ENCODE measurements around the gene CPN2.

The CPN2 gene

DNA sequence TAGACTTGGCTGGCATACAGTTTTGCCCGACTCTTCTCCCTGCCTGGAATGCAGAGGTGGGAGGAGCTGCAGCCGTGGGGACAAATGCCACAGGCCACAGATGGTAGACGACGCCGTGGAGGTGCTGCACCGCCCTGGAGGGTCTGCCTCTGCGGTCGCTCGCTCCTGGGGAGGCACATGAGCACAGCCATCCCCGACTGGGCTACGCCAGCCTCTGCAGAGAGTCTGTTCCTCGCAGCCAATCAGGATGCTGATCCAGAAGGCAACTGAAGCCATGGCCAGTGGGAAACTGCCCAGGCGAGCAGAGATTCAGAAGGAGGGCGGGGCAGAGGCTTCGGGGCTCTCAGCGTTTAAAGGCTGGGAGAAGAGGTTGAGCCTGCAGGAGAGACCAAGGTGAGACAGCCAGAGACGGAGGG, 30.3 kb upstream of the CPN2 start:
- no peak for DNase-seq (ENCODE audit: low read depth in 2 of 2, low spot score in 1 of 2)

DNA sequence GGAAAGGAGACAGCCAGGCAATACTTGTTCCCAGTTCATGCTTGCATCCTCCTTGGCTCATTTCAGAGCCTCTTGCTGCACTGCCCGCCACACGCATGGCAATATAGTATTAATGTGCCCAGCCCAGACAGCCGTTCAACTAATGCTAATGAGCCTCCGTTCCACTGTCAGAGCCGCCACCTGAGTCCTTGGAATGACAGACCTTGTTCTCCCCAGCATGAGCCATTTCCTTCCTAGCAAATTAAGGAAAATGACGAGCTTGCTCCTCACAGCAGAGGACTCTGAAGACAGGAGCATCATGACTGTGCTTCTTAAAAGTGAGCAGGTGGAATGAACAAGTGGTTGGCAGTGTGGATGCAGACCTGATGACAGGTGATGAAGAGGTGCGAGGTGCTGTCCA, 29.2 kb upstream of the CPN2 start:
- no peak for DNase-seq (ENCODE audit: low read depth in 2 of 2, low spot score in 1 of 2)

DNA sequence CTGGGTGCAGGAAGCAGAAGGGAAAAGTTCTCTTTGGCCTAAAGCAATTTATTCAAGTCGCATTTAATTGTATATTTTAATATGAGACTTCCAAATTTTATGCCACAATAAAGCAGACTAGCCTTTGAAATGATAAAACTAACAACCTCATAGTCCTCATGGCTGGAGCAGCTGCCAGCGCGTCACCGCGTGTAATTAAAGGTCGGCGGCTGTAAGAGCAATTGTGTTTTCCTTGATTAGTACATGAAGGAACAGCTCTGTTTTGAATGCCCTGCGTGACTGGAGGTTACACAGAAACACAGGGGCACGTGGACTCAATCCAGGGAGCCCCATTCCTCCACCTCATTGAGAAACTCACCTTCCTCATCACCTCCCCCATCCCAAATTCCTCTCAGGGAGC, 28.5 kb upstream of the CPN2 start:
- DNase-seq (ENCODE audit: low read depth in 2 of 2, low spot score in 1 of 2): no peak

DNA sequence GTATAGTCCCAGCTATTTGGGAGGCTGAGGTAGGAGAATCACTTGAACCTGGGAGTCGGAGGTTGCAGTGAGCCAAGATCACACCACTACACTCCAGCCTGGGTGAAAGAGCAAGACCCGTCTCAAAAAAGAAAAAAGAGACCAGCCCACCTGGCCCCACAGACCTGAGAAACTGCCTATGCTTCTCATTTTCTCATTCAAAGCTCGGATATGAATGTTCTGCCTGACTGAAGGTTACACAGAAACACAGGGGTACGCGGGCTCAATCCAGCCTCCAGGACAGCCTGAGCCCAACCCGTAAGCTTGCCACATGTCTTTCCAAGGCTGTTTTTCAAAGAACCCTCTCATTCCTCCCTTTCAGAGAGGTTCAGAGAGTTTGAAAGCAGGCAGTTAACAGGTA, 28.1 kb upstream of the CPN2 start:
- DNase-seq (ENCODE audit: low read depth in 2 of 2, low spot score in 1 of 2): no peak

DNA sequence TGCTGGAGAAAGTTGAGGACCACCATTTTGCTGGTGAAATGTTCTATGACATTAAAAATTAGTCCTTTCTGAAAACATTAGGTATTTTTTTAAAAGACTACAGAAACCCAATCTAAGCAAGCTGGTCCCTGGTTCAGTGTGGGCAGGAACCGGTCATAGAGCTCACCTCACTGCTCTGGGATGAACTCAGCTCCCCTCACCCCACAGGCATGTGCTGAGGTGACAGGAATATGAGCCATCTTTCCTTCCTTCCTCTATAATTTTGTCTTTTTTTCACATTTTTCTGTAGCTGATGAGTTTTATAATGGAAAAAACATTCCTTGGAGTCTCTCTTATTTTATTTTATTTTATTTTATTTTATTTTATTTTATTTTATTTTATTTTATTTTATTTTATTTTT, 26.6 kb upstream of the CPN2 start:
- no peak for DNase-seq (ENCODE audit: low read depth in 2 of 2, low spot score in 1 of 2)

DNA sequence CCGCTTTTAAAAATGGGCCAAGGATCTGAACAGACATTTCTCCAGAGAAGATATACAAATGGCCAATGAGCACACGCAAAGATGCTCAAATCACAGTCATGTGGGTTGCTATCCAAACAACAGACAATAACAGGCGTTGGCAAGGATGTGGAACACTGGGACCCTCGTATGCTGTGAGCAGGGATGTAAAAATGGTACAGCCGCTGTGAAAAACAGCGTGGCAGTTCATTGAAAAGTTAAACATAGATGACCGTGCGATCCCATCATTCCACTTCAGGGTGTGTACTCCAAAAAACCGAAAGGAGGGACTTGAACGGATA, 25.1 kb upstream of the CPN2 start:
- no peak for DNase-seq (ENCODE audit: low read depth in 2 of 2, low spot score in 1 of 2)

DNA sequence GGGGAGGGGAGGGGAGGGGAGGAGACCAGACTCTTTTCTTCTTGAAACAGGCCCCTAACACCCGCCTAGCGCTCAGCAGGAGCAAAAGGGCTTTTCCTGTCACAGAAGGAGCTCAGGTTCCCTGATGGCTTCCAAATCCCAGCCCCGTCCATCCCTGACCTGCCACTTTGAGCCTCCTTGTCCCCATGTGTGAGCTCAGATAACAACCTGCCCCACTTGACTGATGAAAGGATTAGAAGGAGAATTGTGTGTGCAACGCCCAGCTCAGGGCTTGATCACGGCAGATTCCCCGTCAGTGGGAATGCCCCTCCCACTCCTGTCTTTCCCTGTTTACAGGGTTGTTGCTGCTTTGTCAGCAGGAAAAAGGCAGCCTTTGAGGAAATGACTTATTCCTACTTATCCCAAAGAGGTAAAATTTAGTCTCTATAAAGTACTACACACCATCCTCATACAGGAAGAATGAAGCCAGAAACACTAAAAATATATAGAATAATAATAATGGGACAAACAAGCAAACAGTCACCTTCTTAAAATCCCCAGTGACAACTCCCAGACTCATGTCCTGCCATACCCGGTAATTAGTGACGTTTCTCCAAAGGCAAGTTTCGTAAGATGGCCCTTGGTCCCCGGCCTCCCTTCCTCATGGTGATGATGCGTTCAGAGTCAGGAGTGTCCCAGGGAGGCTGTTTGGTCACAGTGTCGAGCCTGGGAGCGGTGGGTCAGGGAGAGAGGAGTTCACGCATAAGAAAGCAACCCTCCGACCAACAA, 24.5 kb upstream of the CPN2 start:
- no peak for DNase-seq (ENCODE audit: low read depth in 2 of 2, low spot score in 1 of 2)

DNA sequence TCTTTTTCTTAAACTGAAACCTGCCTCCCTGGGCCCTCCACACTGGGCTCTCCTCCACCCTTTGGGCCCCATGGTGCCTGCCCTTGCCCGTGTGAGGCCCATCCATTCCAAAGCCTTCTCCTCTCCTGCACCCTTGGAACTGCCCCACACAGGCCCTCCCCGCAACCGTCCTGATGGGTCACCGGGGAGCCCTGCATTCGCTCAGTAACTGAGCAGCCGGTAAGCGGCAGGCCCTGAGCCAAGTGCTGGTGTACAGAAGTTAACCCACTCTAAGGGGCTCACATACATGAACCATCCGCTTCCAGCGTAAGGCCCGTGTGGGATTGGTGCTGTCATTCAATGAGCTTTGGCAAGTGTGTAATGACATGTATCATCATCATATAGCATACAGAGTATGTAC, 23.8 kb upstream of the CPN2 start:
- DNase-seq (ENCODE audit: low read depth in 2 of 2, low spot score in 1 of 2): no peak

DNA sequence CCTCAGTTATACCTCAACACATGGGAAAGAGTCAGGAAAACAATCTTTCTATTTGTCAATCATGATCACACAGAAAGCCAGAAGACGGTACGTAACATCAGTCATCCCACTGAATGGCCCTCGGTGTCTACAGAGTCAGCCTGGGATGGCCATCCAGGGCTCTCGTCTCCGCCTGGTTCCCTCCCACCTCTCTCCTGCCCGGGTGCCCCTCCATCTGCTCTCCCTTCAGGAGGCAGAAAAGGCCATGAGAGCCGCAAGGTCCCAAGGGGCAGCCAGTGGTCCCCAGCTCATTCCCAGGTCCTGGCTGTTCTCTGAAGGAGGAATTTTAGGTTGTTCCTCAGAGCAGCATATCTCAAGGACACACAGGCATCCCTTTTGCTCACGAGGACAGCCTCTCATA, 22.8 kb upstream of the CPN2 start:
- no peak for DNase-seq (ENCODE audit: low read depth in 2 of 2, low spot score in 1 of 2)

DNA sequence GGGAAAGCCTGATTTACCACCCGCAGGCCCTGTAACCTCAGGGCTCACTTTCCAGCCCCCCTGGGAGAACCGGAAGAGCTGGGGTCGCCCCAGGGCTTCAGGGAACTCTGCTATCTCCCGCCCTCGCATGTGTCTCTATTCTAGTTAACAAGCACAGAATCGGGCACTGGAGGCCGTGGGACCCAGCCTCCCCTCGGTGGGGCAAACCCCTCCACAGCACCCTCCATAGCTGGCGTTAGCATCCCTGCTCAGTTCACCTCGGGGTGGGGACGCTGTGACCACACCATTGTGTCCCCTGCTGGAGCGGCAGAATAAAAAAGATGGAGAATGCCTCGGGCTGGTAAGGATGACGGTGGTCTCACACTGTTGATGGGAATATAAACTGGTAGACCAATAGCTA, 21.9 kb upstream of the CPN2 start:
- no peak for DNase-seq (ENCODE audit: low read depth in 2 of 2, low spot score in 1 of 2)

DNA sequence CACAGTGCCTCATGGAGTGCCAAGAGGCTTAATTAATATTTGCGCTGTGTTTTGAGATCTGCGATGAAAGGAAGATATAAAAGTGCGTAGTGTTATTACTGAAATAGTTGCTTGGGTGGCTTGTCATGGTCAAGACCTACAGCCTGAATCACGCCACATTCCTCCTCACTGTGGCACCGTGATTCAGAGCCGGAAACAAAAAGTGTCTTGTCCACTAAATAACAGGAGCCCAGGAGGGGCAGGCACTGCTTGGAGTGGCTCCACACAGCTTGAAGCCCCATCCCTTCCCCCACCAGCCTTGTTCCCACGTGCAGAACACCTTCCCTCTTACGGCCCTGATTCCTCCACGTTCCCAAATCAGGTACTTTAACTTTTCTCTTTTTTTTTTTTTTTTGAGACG, 19.6 kb upstream of the CPN2 start:
- DNase-seq (ENCODE audit: low read depth in 2 of 2, low spot score in 1 of 2): no peak

DNA sequence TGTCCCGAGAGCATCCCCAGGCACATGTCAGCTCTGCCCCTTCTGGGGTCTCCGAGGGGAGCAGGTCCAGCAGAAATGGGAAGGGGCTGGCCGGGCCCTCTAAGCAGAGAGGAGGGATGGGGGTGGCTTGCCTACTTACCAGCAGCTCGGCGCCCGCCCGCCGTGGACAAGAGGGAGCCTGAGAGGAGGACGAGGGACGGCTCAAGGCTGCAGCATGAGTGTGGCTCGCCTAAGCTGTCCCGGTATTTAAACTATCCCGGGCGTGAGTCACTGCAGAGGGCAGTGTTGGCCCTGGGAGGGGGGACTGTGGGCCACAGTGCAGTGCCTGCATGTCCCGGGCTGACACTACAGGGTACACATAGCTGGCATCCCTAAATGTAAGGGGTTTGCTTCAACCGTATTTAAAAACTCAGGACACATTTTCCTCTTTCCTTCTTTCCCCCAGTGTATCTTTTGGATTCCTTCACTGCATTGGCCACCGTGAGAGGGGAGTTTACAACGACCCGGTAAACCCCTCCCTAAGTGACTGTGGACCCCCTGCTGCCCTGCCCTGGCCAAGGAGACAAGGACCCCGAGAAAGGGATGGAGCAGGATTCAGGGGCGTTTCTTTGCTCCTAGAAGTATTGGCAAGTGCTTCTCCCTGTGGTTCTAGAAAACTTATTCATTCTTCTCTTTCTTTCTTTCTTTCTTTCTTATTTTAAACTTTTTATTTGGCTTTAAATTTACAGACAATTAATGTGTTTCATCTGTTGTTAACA, 18.6 kb upstream of the CPN2 start, which contains the start of gene LRRC15:
TSS of gene LRRC15 (minus strand) at position 222 of the 758 bp plus-strand sequence. CDS start 8,700 bp downstream, outside the sequence.
- DNase-seq (ENCODE audit: low read depth in 2 of 2, low spot score in 1 of 2): no peak

DNA sequence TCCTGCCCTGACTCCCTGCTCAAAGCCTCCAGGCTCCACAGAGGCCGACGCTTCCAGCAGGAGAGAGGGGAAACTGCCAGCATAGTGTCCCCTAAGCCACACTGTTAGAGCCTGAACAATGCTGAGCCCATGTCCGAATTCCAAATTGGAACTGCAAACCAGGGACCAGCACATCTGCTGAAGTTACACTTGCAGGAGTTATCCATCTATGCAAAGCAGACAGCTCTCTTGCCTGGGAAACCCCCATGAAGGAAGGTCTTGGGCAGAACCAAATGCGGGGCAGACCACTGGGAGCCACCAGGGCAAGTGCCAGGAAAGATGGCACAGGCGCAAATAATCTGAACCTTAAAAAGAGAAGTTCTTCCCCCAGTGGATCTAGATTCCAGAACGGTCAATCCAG, 17.8 kb upstream of the CPN2 start:
- no peak for DNase-seq (ENCODE audit: low read depth in 2 of 2, low spot score in 1 of 2)

DNA sequence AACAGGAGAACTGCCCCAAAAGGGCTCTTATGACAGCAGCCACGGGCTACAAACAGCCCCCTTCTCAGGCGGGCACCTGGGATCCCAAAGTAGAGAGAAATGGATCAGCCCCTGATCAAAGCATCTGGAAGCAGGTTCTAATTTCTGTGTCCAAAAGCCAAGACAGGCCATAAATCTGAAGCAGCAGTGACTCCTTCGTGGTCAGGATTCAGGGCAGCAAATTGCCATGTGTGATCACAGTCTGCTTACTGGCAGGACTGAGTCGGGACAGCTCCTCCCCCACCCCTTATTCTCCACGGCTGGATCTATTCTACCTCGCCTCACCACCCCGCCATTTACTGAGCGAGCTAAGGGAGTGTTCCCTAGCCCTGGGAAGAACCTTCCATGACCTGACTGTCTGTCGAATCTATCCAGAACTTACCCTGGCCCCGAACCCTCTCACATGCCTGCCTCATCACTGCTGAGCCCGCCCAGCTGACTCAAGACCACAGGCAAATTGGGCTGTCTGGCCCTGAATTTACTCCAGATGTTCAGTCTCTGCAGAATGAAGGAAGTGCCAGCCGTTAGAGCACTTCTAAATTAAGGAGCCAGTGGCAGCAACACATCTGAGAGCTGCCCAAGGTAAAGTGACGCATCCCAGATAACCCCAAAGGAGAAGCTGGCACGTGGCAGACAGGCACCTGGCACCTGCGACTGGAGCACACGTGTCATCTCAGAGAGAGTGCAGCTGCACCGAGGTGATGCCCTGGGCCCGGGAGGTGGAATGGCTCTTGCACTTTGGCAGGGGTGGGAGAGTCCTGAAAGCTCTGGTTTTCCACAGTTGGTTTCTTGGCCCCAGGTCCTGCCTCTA, 17.1 kb upstream of the CPN2 start:
- DNase-seq (ENCODE audit: low read depth in 2 of 2, low spot score in 1 of 2): no peak

DNA sequence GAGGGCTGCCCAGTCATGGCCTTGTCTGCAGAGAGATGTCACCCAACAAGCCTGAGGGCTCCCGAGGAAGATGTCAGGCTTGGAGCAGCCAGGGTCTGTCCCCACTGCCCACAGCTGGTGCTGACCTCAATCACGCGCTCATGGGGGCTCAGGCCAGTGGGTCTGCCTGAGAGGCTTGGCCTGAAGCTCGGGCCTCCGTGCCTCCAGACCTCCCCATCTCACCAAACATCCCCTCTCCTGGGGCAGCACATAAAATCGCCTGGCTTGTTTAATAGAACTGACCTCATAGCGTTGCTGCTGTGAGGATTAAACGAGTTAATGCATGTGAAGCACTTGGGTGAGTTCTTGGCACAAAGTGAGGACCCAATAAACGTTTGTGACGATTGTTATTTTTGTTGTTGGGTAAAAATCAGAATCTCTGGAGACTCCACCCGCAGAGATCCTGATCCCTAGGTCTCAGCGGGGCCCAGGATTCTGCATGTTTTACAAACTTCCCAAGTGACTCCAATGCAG, 14.9 kb upstream of the CPN2 start:
- DNase-seq (ENCODE audit: low read depth in 2 of 2, low spot score in 1 of 2): no peak

DNA sequence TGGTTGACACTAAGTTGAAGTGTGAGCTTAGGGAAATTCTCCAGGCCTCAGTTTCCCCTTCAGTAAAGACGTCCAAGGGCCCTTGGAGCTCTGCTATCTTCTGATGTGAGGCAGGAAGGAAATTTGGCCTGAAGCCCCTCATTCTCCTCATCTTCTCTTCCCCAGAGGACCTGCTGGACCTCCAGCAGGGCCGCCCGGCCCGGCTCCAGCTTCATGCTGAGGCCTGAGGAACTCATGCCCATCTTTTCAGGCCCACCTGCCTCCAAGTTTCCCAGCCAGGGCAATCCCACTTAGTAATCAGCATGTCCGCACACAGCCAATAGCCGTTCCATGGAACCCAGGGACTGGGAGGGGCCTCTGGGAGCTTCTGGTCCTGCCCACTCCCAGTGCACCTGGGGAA, 14.4 kb upstream of the CPN2 start:
- DNase-seq (ENCODE audit: low read depth in 2 of 2, low spot score in 1 of 2): no peak

DNA sequence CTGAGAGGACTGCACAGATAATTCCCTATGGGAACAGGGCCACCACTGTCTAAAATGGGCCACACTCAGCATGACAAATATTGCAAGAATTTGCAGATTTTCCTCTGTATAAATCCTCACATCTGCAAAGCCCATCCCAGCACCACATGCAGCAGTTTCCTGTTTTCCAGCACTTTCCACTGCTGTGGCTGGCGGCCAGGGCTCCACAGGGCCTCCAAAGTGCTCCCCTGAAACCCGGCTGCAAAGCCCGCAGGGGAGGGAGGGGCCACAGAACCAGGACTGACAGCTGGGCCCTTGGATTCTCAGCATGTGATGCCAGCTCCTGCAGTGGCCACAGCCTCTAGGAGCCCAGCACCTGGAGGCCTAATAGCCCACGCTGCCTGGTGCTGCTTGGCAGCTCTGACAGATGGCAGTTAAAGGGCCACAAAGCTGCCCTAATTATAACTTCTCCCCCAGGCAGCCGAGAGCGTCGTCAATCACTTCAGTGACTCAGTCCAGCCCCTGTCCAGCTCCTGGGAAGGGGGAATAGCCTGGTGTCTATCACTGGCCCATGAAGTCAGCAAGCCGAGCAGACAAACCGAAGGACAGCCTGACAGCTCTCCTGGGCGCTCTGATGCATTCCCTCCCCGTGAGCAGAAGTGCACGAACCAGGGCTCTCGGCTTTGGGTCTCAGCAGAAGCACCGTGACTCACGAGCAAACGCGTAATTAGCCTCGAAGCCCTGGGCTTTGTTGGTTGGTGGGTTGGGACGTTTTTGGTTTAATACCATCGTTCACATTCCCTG, 13.7 kb upstream of the CPN2 start:
- DNase-seq (ENCODE audit: low read depth in 2 of 2, low spot score in 1 of 2): no peak

DNA sequence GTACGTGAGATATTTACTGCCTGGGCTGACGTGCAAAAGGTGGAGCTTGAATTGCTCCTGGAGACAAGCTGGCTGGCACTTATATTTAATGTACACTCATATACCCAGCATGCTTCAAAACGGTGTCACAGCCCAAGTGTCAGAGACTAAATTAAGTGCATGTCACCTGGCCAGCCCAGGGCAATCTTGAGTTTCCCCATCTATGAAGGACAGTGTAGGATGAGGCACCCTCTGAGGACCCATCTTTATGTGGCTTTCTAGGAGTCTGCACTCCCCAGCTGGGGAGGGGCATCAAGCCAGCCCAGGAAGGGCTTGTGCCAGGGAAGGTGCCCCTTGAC, 13.2 kb upstream of the CPN2 start:
- no peak for DNase-seq (ENCODE audit: low read depth in 2 of 2, low spot score in 1 of 2)

DNA sequence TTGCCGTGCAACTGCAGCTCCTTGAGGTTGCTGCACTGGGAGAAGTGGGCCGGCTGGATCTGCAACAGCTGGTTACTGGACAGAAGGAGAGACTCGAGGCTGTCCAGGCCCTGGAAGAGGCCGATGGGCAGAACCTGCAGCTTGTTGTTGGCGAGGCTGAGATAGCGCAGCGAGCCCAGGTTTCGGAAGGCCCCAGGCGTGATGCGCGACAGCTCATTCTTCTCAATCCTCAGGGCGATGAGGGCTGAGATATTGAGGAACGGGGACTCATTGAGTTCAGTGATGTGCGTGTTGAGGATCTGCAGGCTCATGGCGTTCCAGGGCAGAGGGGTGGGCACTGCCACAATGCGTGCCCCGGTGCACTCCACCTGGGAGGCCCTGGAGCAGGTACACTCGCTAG, 9.4 kb upstream of the CPN2 start:
- DNase-seq (ENCODE audit: low read depth in 2 of 2, low spot score in 1 of 2): no peak

DNA sequence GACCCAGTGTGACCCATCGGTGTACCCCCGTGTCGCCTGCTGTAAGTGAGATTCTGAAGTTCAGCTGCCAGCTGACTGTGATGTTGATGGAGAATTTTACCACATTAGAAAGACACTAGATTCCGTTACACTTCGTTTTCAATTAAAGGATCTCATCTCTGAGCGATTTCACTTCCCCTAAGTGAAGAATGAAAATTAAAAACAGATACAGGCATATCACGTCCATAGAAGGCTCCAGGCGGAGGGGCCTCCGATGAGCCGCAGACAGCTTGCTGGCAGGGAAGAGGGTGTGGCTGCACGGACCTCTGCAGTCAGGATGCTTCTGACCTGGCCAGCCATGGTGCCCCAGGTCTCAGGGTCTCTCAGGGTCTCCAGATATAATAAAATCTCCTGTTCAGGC, 6.6 kb upstream of the CPN2 start:
- DNase-seq (ENCODE audit: low read depth in 2 of 2, low spot score in 1 of 2): no peak

DNA sequence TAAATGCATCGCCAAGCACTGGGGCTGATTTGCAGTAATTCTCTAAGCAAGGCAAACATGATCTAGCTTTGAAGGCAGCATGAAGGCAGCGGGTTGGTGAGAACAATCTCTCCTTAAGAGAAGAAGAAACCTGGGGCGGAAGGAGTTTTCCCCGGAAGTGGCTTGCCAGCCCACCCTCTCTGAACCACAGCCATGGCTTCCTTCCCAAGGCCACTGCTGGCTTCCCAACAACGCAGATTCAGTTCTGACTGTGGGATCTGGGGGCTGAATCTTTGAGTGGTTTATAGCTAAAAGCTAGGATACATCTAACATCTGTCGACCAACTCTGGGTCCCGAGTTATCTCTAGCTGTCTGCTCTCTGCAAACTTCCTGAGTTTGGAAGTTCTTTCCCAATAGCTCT, 4.3 kb upstream of the CPN2 start:
- DNase-seq (ENCODE audit: low read depth in 2 of 2, low spot score in 1 of 2): no peak

Data from stimulated activated CD8-positive, alpha-beta memory T cell treated with anti-CD3 and anti-CD28 coated beads, Interleukin-4, amount 100 ng/mL, for 1 hour (primary cell).